Measurements from ENCODE around the gene NFYC.

NFYC gene

GRCh38 chr1:40706626-40707025 lies 15.1 kb downstream of the NFYC start:
- no peak for DNase-seq
- no peak overlapping the region for H2BK15ac ChIP-seq (ENCODE audit: low read depth, poor library complexity, severe bottlenecking)
- no peak overlapping the region for H2BK120ac ChIP-seq (ENCODE audit: low read depth, low read length)
- H3K79me1 ChIP-seq (replicated peaks; ENCODE audit: low read length, poor library complexity, severe bottlenecking): peaks cover 5% of the 10 kb centered on the region
- H2AK5ac ChIP-seq (ENCODE audit: low read length, severe bottlenecking): no peak overlapping the region
- no peaks in the 10 kb centered on the region for H3K27me3 ChIP-seq (ENCODE audit: control insufficient read depth in 1 of 2, insufficient read depth in 1 of 2, low read length in 2 of 2)
- no peak overlapping the region for H4K8ac ChIP-seq (ENCODE audit: low read length)
- no peak overlapping the region for H2BK5ac ChIP-seq (ENCODE audit: low read depth, low read length, poor library complexity, severe bottlenecking)
- H3K9ac ChIP-seq (ENCODE audit: low read length): no peak overlapping the region
- no peak overlapping the region for H4K91ac ChIP-seq (ENCODE audit: low read length)
- H3K23ac ChIP-seq (ENCODE audit: low read length in 2 of 2): no peak overlapping the region
- no peak overlapping the region for H3K4me2 ChIP-seq (ENCODE audit: low read length, poor library complexity, severe bottlenecking)
- 97% methylated on average over 3 of the region's 4 CpGs for WGBS
- no peak overlapping the region for H3K18ac ChIP-seq (ENCODE audit: low read depth in 1 of 2, low read length in 2 of 2)
- no peak overlapping the region for H3K27ac ChIP-seq (ENCODE audit: low read length, poor library complexity, severe bottlenecking)
- no peak overlapping the region for H2BK12ac ChIP-seq (ENCODE audit: low read length in 2 of 2)
- H3K14ac ChIP-seq (ENCODE audit: low read length in 2 of 2): no peak overlapping the region
- H3K4me3 ChIP-seq (ENCODE audit: insufficient read depth in 1 of 2, low read depth in 1 of 2, low read length in 2 of 2): no peak overlapping the region
- no peak overlapping the region for H2AFZ ChIP-seq (ENCODE audit: low read depth, low read length)
- H3K36me3 ChIP-seq (ENCODE audit: control insufficient read depth in 1 of 2, insufficient read depth in 2 of 2, low read depth in 1 of 2, low read length in 2 of 2): no peaks in the 10 kb centered on the region
- no peak overlapping the region for H3K4ac ChIP-seq (ENCODE audit: low read depth in 1 of 2, low read length in 2 of 2)
- H3K4me1 ChIP-seq (ENCODE audit: control insufficient read depth, insufficient read depth, low read depth, low read length): peaks cover 7% of the 10 kb centered on the region
- no peaks in the 10 kb centered on the region for H3K9me3 ChIP-seq (ENCODE audit: control insufficient read depth, low read length)

- H3K4ac ChIP-seq (ENCODE audit: low read depth in 1 of 2, low read length in 2 of 2): no peak overlapping the region
- no peak overlapping the region for H3K23ac ChIP-seq (ENCODE audit: low read length in 2 of 2)
- H3K14ac ChIP-seq (ENCODE audit: low read length in 2 of 2): no peak overlapping the region
- H3K18ac ChIP-seq (ENCODE audit: low read depth in 1 of 2, low read length in 2 of 2): peak overlapping the region in 1 of 2 experiments; percentile 50
- H3K4me3 ChIP-seq (ENCODE audit: insufficient read depth in 1 of 2, low read depth in 1 of 2, low read length in 2 of 2): peak overlapping the region in 1 of 2 experiments; percentile 86
- H3K79me1 ChIP-seq (replicated peaks; ENCODE audit: low read length, poor library complexity, severe bottlenecking): peaks cover 7% of the 10 kb centered on the region
- H3K27ac ChIP-seq (ENCODE audit: low read length, poor library complexity, severe bottlenecking): peak overlapping the region; percentile 99
- DNase-seq: peak; percentile 95
- H3K4me1 ChIP-seq (ENCODE audit: control insufficient read depth, insufficient read depth, low read depth, low read length): peaks cover 8% of the 10 kb centered on the region
- no peak overlapping the region for H4K91ac ChIP-seq (ENCODE audit: low read length)
- no peak overlapping the region for H2BK120ac ChIP-seq (ENCODE audit: low read depth, low read length)
- H3K27me3 ChIP-seq (ENCODE audit: control insufficient read depth in 1 of 2, insufficient read depth in 1 of 2, low read length in 2 of 2): no peaks in the 10 kb centered on the region
- no peaks in the 10 kb centered on the region for H3K9me3 ChIP-seq (ENCODE audit: control insufficient read depth, low read length)
- H2BK12ac ChIP-seq (ENCODE audit: low read length in 2 of 2): no peak overlapping the region
- no peak overlapping the region for H2BK15ac ChIP-seq (ENCODE audit: low read depth, poor library complexity, severe bottlenecking)
- peak overlapping the region; percentile 81 for H3K9ac ChIP-seq (ENCODE audit: low read length)
- H2AFZ ChIP-seq (ENCODE audit: low read depth, low read length): no peak overlapping the region
- H2AK5ac ChIP-seq (ENCODE audit: low read length, severe bottlenecking): no peak overlapping the region
- peaks cover 0 to 9% of the 10 kb centered on the region in 2 experiments for H3K36me3 ChIP-seq (ENCODE audit: control insufficient read depth in 1 of 2, insufficient read depth in 2 of 2, low read depth in 1 of 2, low read length in 2 of 2)
- H3K4me2 ChIP-seq (ENCODE audit: low read length, poor library complexity, severe bottlenecking): peak overlapping the region; percentile 76
- H4K8ac ChIP-seq (ENCODE audit: low read length): no peak overlapping the region
- H2BK5ac ChIP-seq (ENCODE audit: low read depth, low read length, poor library complexity, severe bottlenecking): peak overlapping the region; percentile 93
- WGBS: 0% methylated on average over 3 of the region's 3 CpGs
Measured at GRCh38 chr1:40708750-40709099, 17.2 kb downstream of the NFYC start.

GRCh38 chr1:40709100-40709801 lies 17.7 kb downstream of the NFYC start:
- H2BK120ac ChIP-seq (ENCODE audit: low read depth, low read length): no peak overlapping the region
- H4K91ac ChIP-seq (ENCODE audit: low read length): no peak overlapping the region
- peaks cover 8% of the 10 kb centered on the region for H3K4me1 ChIP-seq (ENCODE audit: control insufficient read depth, insufficient read depth, low read depth, low read length)
- H3K36me3 ChIP-seq (ENCODE audit: control insufficient read depth in 1 of 2, insufficient read depth in 2 of 2, low read depth in 1 of 2, low read length in 2 of 2): peaks cover 0 to 13% of the 10 kb centered on the region in 2 experiments
- no peaks in the 10 kb centered on the region for H3K27me3 ChIP-seq (ENCODE audit: control insufficient read depth in 1 of 2, insufficient read depth in 1 of 2, low read length in 2 of 2)
- peak overlapping the region; percentile 50 to 86 for H3K18ac ChIP-seq (ENCODE audit: low read depth in 1 of 2, low read length in 2 of 2)
- no peak overlapping the region for H3K23ac ChIP-seq (ENCODE audit: low read length in 2 of 2)
- H3K9ac ChIP-seq (ENCODE audit: low read length): peak overlapping the region; percentile 81
- peak overlapping the region; percentile 76 for H3K4me2 ChIP-seq (ENCODE audit: low read length, poor library complexity, severe bottlenecking)
- H3K14ac ChIP-seq (ENCODE audit: low read length in 2 of 2): no peak overlapping the region
- H3K27ac ChIP-seq (ENCODE audit: low read length, poor library complexity, severe bottlenecking): peak overlapping the region; percentile 99
- H3K9me3 ChIP-seq (ENCODE audit: control insufficient read depth, low read length): no peaks in the 10 kb centered on the region
- H2AFZ ChIP-seq (ENCODE audit: low read depth, low read length): no peak overlapping the region
- WGBS: 2% methylated on average over 10 of the region's 10 CpGs
- H3K4me3 ChIP-seq (ENCODE audit: insufficient read depth in 1 of 2, low read depth in 1 of 2, low read length in 2 of 2): peak overlapping the region; percentile 56 to 86
- H3K4ac ChIP-seq (ENCODE audit: low read depth in 1 of 2, low read length in 2 of 2): peak overlapping the region in 1 of 2 experiments; percentile 57
- peak overlapping the region; percentile 99 for H2AK5ac ChIP-seq (ENCODE audit: low read length, severe bottlenecking)
- peak overlapping the region; percentile 27 for H4K8ac ChIP-seq (ENCODE audit: low read length)
- H2BK15ac ChIP-seq (ENCODE audit: low read depth, poor library complexity, severe bottlenecking): no peak overlapping the region
- DNase-seq: peak; percentile 98
- H3K79me1 ChIP-seq (replicated peaks; ENCODE audit: low read length, poor library complexity, severe bottlenecking): peaks cover 6% of the 10 kb centered on the region
- H2BK5ac ChIP-seq (ENCODE audit: low read depth, low read length, poor library complexity, severe bottlenecking): peak overlapping the region; percentile 93
- H2BK12ac ChIP-seq (ENCODE audit: low read length in 2 of 2): no peak overlapping the region

- H2BK120ac ChIP-seq (ENCODE audit: low read depth, low read length): no peak overlapping the region
- no peak overlapping the region for H3K4ac ChIP-seq (ENCODE audit: low read depth in 1 of 2, low read length in 2 of 2)
- H2BK12ac ChIP-seq (ENCODE audit: low read length in 2 of 2): no peak overlapping the region
- peak overlapping the region; percentile 99 for H3K27ac ChIP-seq (ENCODE audit: low read length, poor library complexity, severe bottlenecking)
- H3K4me2 ChIP-seq (ENCODE audit: low read length, poor library complexity, severe bottlenecking): peak overlapping the region; percentile 79
- no peak overlapping the region for H3K23ac ChIP-seq (ENCODE audit: low read length in 2 of 2)
- H3K27me3 ChIP-seq (ENCODE audit: control insufficient read depth in 1 of 2, insufficient read depth in 1 of 2, low read length in 2 of 2): no peaks in the 10 kb centered on the region
- peaks cover 3% of the 10 kb centered on the region for H3K79me1 ChIP-seq (replicated peaks; ENCODE audit: low read length, poor library complexity, severe bottlenecking)
- H2AFZ ChIP-seq (ENCODE audit: low read depth, low read length): no peak overlapping the region
- H4K91ac ChIP-seq (ENCODE audit: low read length): no peak overlapping the region
- no peaks in the 10 kb centered on the region for H3K9me3 ChIP-seq (ENCODE audit: control insufficient read depth, low read length)
- 0% methylated on average over 1 of the region's 3 CpGs for WGBS
- H3K36me3 ChIP-seq (ENCODE audit: control insufficient read depth in 1 of 2, insufficient read depth in 2 of 2, low read depth in 1 of 2, low read length in 2 of 2): peaks cover 0 to 13% of the 10 kb centered on the region in 2 experiments
- DNase-seq: no peak
- H3K4me3 ChIP-seq (ENCODE audit: insufficient read depth in 1 of 2, low read depth in 1 of 2, low read length in 2 of 2): peak overlapping the region; percentile 41 to 86
- H2BK15ac ChIP-seq (ENCODE audit: low read depth, poor library complexity, severe bottlenecking): no peak overlapping the region
- peak overlapping the region; percentile 81 for H3K9ac ChIP-seq (ENCODE audit: low read length)
- peak overlapping the region; percentile 56 for H2AK5ac ChIP-seq (ENCODE audit: low read length, severe bottlenecking)
- H3K14ac ChIP-seq (ENCODE audit: low read length in 2 of 2): no peak overlapping the region
- H3K18ac ChIP-seq (ENCODE audit: low read depth in 1 of 2, low read length in 2 of 2): no peak overlapping the region
- no peak overlapping the region for H4K8ac ChIP-seq (ENCODE audit: low read length)
- peaks cover 8% of the 10 kb centered on the region for H3K4me1 ChIP-seq (ENCODE audit: control insufficient read depth, insufficient read depth, low read depth, low read length)
- H2BK5ac ChIP-seq (ENCODE audit: low read depth, low read length, poor library complexity, severe bottlenecking): no peak overlapping the region
Measured at GRCh38 chr1:40709802-40710278, 18.3 kb downstream of the NFYC start.

Measured in mesenchymal stem cell (in vitro differentiated cells and primary cell).